Heart right ventricle (tissue), 16 donors: ENCODE results near the gene ENGASE. TPM values are rescaled to one million over a fixed set of nuclear protein-coding genes. Genes with fewer than 3 reads are reported as not detected.

Experiments used
- ATAC-seq, 8 donors: fragments of 200-7000 bp; cut with Tn5 transposase; one replicate each; pipeline ENCODE4 v1.9.1; 2020; ENCODE audit warnings: mild to moderate bottlenecking in 8 of 8, moderate library complexity in 8 of 8, moderate number of reproducible peaks in 1 of 8
- DNase-seq, 2 donors: peaks; one replicate each; pipeline ENCODE4 v3.0.0-alpha.2; 2020
- H3K27ac ChIP-seq, 10 donors: fragments of 200-600 bp; sonication (generic) in 2 of 10; one replicate each; pipeline versions ENCODE4 v1.5.0 to v1.8.0; 2020 to 2022; ENCODE audit warnings: mild to moderate bottlenecking in 3 of 10
- H3K27me3 ChIP-seq, 7 donors: fragments of 200-600 bp; one replicate each; pipeline ENCODE4 v1.8.0; 2021 to 2022; ENCODE audit warnings: mild to moderate bottlenecking in 2 of 7
- H3K36me3 ChIP-seq, 9 donors: fragments of 200-600 bp; sonication (generic) in 1 of 9; one replicate each; pipeline versions ENCODE4 v1.5.0 to v1.8.0; 2020 to 2022; ENCODE audit warnings: mild to moderate bottlenecking in 2 of 9
- H3K4me1 ChIP-seq, 9 donors: fragments of 200-600 bp; sonication (generic) in 1 of 9; one replicate each; pipeline versions ENCODE4 v1.5.0 to v1.8.0; 2020 to 2022; ENCODE audit warnings: mild to moderate bottlenecking in 4 of 9
- H3K4me3 ChIP-seq, 10 donors: fragments of 200-600 bp; sonication (generic) in 2 of 10; one replicate each; pipeline versions ENCODE4 v1.5.0 to v1.8.0; 2020 to 2022; ENCODE audit warnings: mild to moderate bottlenecking in 7 of 10, moderate library complexity in 2 of 10
- H3K9me3 ChIP-seq, 11 donors: fragments of 200-600 bp in 10 of 11; sonication (generic) in 2 of 11; one replicate each; pipeline versions ENCODE4 v1.5.0 to v1.8.0; 2013 to 2022; ENCODE audit warnings: mild to moderate bottlenecking in 2 of 11, control low read depth in 1 of 11, moderate library complexity in 1 of 11
- CTCF ChIP-seq, 9 donors: fragments of 200-600 bp; sonication (generic) in 2 of 9; IDR thresholded peaks; one replicate each; pipeline versions ENCODE4 v1.5.0 to v1.8.0; 2021 to 2022; ENCODE audit warnings: antibody characterized with exemption in 9 of 9, mild to moderate bottlenecking in 5 of 9, moderate library complexity in 1 of 9
- WGBS, 2 donors: extraction: QIAGEN DNeasy Blood & Tissue Kit; methylation state at CpG; one replicate each; pipeline ENCODE4 v1.1.7; 2013; ENCODE audit warnings: inconsistent platforms in 1 of 2; 5-methylcytosine and 5-hydroxymethylcytosine counted together
- intact Hi-C, 10 donors: fragments of 100-400 bp; cut with DNase I; formaldehyde crosslinking; loops; one replicate each; pipeline versions ENCODE4 v1.11.1 to v1.14.2; 2022
- polyA plus RNA-seq, 2 donors: library from polyadenylated mRNA; stranded (reverse); fragments of 200-250 nt; gene quantifications; one replicate each; pipeline ENCODE4 v1.2.3, GENCODE V29; 2013
- total RNA-seq, 10 donors: library from RNA; stranded (reverse); fragmentation: NEBNext Ultra II Directional in 3 of 10; extraction: Animal tissue kit (Norgen Biotek cat#: 25700) in 3 of 10; gene quantifications; one replicate each; pipeline versions ENCODE4 v1.2.1 to v1.2.4, GENCODE V29; 2021 to 2023
- donor health status: Arrhythmogenic right ventricular cardiomyopathy.
- donor health status: ischemic (EF 13 %, LVEDD 7.1; RV severe dilation, severe dysfunction).
- donor health status: healthy with polysubstance abuse.
- donor health status: DM: no; HTN: yes; CAD: no.
- donor health status: DM: no; HTN: no; CAD: no.
- donor health status: ischemic (EF 25% LVEDD 6.9; RV normal size, moderate dysfunction).
- donor health status: ischemic (EF 25% LVEDD 5.7; RV mildly dilated, moderate dysfunction).
- donor health status: healthy.
- donor health status: DM: yes; HTN: yes; CAD: no.
- donor health status: Ischemic cardiomyopathy.
- donor health status: ischemic (EF 35%, LVEDD 5.7; RV mildly dilated, moderate dysfunction).
- donor health status: nonischemic (EF 11% LVEDD 7.7; RV severe dilation, severe dysfunction).
- donor health status: DM: yes; HTN: yes; CAD: no.
- donor health status: PGD.
- donor health status: ischemic (EF 29% LVEDD 5.4; RV normal size, mild dysfunction).
- donor health status: nonischemic (EF 23%, LVEDD 6.1; RV moderate dilation, normal function).

The ENGASE gene
- total and polyA plus RNA-seq, 12 donors = 9.7 to 54.1 (median 26.6) TPM

GRCh38 chr17:79116575-79117368, 42.1 kb downstream of the ENGASE start:
- H3K9me3 ChIP-seq = no peaks in the 10 kb centered on the region
- intact Hi-C loops = no loop called here
- WGBS, 2 donors = 90 to 94% methylated on average over 19 of the region's 19 CpGs
- DNase-seq (no peak), ATAC-seq (no peak)
- H3K36me3 ChIP-seq = no peaks in the 10 kb centered on the region
- H3K4me3 ChIP-seq = no peak overlapping the region
- no peak overlapping the region for H3K27ac ChIP-seq
- no peak for TF ChIP-seq CTCF (IDR thresholded peaks at IDR 0.05)
- H3K27me3 ChIP-seq = peaks cover 0 to 67% (median 44%) of the 10 kb centered on the region in 7 donors
- H3K4me1 ChIP-seq = peaks cover 0 to 15% (median 3%) of the 10 kb centered on the region in 9 donors

- peaks cover 0 to 63% (median 44%) of the 10 kb centered on the region in 7 donors for H3K27me3 ChIP-seq
- no peaks in the 10 kb centered on the region for H3K36me3 ChIP-seq
- intact Hi-C loops = no loop called here
- ATAC-seq (no peak), DNase-seq (no peak)
- no peaks in the 10 kb centered on the region for H3K9me3 ChIP-seq
- H3K4me3 ChIP-seq = no peak overlapping the region
- H3K4me1 ChIP-seq = peaks cover 0 to 15% (median 3%) of the 10 kb centered on the region in 9 donors
- 68 to 69% methylated on average over 21 of the region's 21 CpGs for WGBS, 2 donors
- H3K27ac ChIP-seq = no peak overlapping the region
- no peak for TF ChIP-seq CTCF (IDR thresholded peaks at IDR 0.05)
Measured at GRCh38 chr17:79117905-79118487, 43.4 kb downstream of the ENGASE start.

- H3K9me3 ChIP-seq = no peaks in the 10 kb centered on the region
- intact Hi-C loops = no loop called here
Measured at GRCh38 chr17:79118924-79119323, 44.3 kb downstream of the ENGASE start.

GRCh38 chr17:79120259-79120658, 45.6 kb downstream of the ENGASE start:
- intact Hi-C loops = no loop called here
- H3K4me1 ChIP-seq = peaks cover 0 to under 1% (median 0%) of the 10 kb centered on the region in 9 donors
- ATAC-seq = no peak
- H3K36me3 ChIP-seq = no peaks in the 10 kb centered on the region
- no peak overlapping the region for H3K27ac ChIP-seq
- no peak for TF ChIP-seq CTCF (IDR thresholded peaks at IDR 0.05)
- peaks cover 0 to 71% (median 40%) of the 10 kb centered on the region in 7 donors for H3K27me3 ChIP-seq
- H3K4me3 ChIP-seq = no peak overlapping the region
- WGBS, 2 donors = 77 to 78% methylated on average over 5 of the region's 5 CpGs
- no peak for DNase-seq
- H3K9me3 ChIP-seq = no peaks in the 10 kb centered on the region

More at GRCh38 chr17:79118924-79119323, 44.3 kb downstream of the ENGASE start:
- Histone ChIP-seq H3K27ac (no peak overlapping the region), H3K36me3 (no peaks in the 10 kb centered on the region), H3K27me3 (peaks cover 0 to 62% (median 44%) of the 10 kb centered on the region in 7 donors), H3K4me3 (no peak overlapping the region), H3K4me1 (peaks cover 0 to 14% (median 3%) of the 10 kb centered on the region in 9 donors)
- ATAC-seq (no peak), DNase-seq (no peak)
- 80 to 87% methylated on average over 4 of the region's 4 CpGs for WGBS, 2 donors
- TF ChIP-seq CTCF (IDR thresholded peaks at IDR 0.05) = no peak
